ENCODE measurements around the gene CFAP47. TPM values are rescaled to one million over a fixed set of nuclear protein-coding genes. Genes with fewer than 3 reads are reported as not detected.

Gene CFAP47
- total RNA-seq, 1 experiment from 2014 or later: not detected

DNA sequence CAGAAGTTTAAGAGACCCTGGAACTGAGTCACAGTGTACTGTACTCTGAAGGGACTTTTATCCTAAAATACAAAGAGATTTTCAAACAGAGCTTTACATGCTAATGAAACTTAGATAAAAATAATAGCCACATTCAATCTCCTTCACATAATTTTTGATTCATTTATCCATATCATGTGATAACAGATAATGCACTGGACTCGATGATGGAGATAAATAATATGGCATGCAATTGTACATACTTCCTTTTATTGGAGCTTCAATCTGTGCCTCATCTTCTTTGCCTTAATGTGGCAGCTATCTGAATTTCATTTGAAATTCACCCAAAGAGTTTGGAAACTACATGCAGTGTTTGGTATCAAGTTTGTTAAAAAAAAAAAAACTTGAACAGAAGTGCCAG, 390.6 kb downstream of the CFAP47 start:
- Histone ChIP-seq H3K36me3 (ENCODE audit: insufficient read depth, low read length) (no peaks in the 10 kb centered on the region), H4K20me1 (ENCODE audit: insufficient read depth, low read depth, low read length) (no peaks in the 10 kb centered on the region), H3K4me2 (ENCODE audit: low read depth, low read length, poor library complexity, severe bottlenecking) (no peak overlapping the region), H3K4me1 (ENCODE audit: low read length) (no peaks in the 10 kb centered on the region), H3K9ac (ENCODE audit: low read length) (no peak overlapping the region), H3K27me3 (ENCODE audit: low read length) (no peaks in the 10 kb centered on the region), H2AFZ (ENCODE audit: low read length) (no peak overlapping the region), H3K4me3 (ENCODE audit: low read length) (no peak overlapping the region), H3K27ac (ENCODE audit: low read length) (no peak overlapping the region), H3K9me3 (ENCODE audit: low read length) (no peaks in the 10 kb centered on the region), H3K9me2 (replicated peaks; ENCODE audit: insufficient read depth, low read length) (no peaks in the 10 kb centered on the region), H3K79me2 (ENCODE audit: low read length) (no peaks in the 10 kb centered on the region)
- no peak for DNase-seq

DNA sequence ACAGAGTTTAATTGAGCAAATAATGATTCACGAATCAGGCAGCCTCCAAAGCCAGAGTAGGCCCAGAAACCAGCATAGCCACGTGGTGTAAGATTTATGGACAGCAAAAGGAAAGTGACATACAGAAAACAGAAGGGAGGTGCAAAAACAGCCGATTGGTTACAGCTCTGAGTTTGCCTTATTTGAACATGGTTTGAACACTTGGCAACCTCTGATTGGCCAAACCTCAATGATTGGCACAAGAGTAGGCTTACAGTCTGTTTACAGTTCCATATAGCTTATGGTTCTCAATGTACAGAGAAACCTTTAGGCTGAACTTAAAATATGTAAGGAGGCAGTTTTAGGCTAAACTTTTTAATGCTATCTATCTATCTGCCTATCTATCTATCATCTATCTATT, 394.8 kb downstream of the CFAP47 start:
- H3K4me2 ChIP-seq (ENCODE audit: low read depth, low read length, poor library complexity, severe bottlenecking): no peak overlapping the region
- H3K27me3 ChIP-seq (ENCODE audit: low read length): no peaks in the 10 kb centered on the region
- no peaks in the 10 kb centered on the region for H3K36me3 ChIP-seq (ENCODE audit: insufficient read depth, low read length)
- no peaks in the 10 kb centered on the region for H3K4me1 ChIP-seq (ENCODE audit: low read length)
- H3K4me3 ChIP-seq (ENCODE audit: low read length): no peak overlapping the region
- H2AFZ ChIP-seq (ENCODE audit: low read length): no peak overlapping the region
- H3K9ac ChIP-seq (ENCODE audit: low read length): no peak overlapping the region
- no peaks in the 10 kb centered on the region for H3K9me2 ChIP-seq (replicated peaks; ENCODE audit: insufficient read depth, low read length)
- no peaks in the 10 kb centered on the region for H3K79me2 ChIP-seq (ENCODE audit: low read length)
- no peaks in the 10 kb centered on the region for H3K9me3 ChIP-seq (ENCODE audit: low read length)
- H3K27ac ChIP-seq (ENCODE audit: low read length): no peak overlapping the region
- no peak for DNase-seq
- H4K20me1 ChIP-seq (ENCODE audit: insufficient read depth, low read depth, low read length): no peaks in the 10 kb centered on the region

DNA sequence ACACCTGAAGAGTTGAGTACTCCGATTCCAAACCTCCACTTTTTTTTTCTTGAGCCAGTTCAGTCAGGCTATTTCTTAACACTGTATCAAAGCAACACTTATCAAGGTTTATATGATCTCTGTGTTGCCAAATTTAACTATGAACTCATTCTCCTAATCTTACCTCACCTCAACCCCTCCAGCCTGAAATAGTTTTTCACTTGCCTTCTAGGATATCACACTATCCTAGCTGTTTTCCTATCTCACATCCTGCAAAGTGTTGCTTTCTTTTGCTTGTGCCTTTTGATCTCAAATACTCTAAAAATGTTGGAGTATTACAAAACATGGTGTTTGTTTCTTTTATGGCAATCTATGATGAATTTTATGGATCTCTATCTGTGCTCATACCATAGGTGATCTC, 415.0 kb downstream of the CFAP47 start:
- H3K9me2 ChIP-seq (replicated peaks; ENCODE audit: insufficient read depth, low read length): no peaks in the 10 kb centered on the region
- H3K9ac ChIP-seq (ENCODE audit: low read length): no peak overlapping the region
- no peak overlapping the region for H3K27ac ChIP-seq (ENCODE audit: low read length)
- no peaks in the 10 kb centered on the region for H3K27me3 ChIP-seq (ENCODE audit: low read length)
- no peaks in the 10 kb centered on the region for H3K9me3 ChIP-seq (ENCODE audit: low read length)
- H3K36me3 ChIP-seq (ENCODE audit: insufficient read depth, low read length): no peaks in the 10 kb centered on the region
- no peak overlapping the region for H2AFZ ChIP-seq (ENCODE audit: low read length)
- H3K4me2 ChIP-seq (ENCODE audit: low read depth, low read length, poor library complexity, severe bottlenecking): no peak overlapping the region
- no peaks in the 10 kb centered on the region for H3K79me2 ChIP-seq (ENCODE audit: low read length)
- no peak for DNase-seq
- H4K20me1 ChIP-seq (ENCODE audit: insufficient read depth, low read depth, low read length): no peaks in the 10 kb centered on the region
- H3K4me3 ChIP-seq (ENCODE audit: low read length): no peak overlapping the region
- H3K4me1 ChIP-seq (ENCODE audit: low read length): no peaks in the 10 kb centered on the region

DNA sequence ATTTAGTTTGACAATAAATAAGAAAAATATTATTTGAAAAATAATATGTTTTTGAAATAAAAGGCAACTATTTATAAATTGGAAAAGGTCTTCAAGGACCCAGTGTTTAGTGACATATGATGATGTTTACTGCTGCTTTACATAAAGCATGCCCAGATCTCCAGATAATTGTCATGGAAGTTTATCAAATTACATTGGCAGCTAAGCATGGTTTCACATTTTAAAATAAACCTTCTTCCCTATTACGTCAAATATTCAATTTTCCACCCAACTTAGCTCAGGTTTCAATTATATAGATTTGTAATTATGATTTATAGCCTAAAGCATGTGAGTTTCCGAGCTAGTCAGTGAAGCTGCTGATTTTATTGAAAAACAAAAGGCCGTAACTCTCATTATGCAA, 417.2 kb downstream of the CFAP47 start:
- no peak overlapping the region for H3K4me2 ChIP-seq (ENCODE audit: low read depth, low read length, poor library complexity, severe bottlenecking)
- no peaks in the 10 kb centered on the region for H3K79me2 ChIP-seq (ENCODE audit: low read length)
- no peaks in the 10 kb centered on the region for H3K9me2 ChIP-seq (replicated peaks; ENCODE audit: insufficient read depth, low read length)
- H3K36me3 ChIP-seq (ENCODE audit: insufficient read depth, low read length): no peaks in the 10 kb centered on the region
- no peaks in the 10 kb centered on the region for H3K4me1 ChIP-seq (ENCODE audit: low read length)
- H3K9me3 ChIP-seq (ENCODE audit: low read length): no peaks in the 10 kb centered on the region
- H4K20me1 ChIP-seq (ENCODE audit: insufficient read depth, low read depth, low read length): no peaks in the 10 kb centered on the region
- H3K27ac ChIP-seq (ENCODE audit: low read length): no peak overlapping the region
- DNase-seq: no peak
- no peak overlapping the region for H3K9ac ChIP-seq (ENCODE audit: low read length)
- H2AFZ ChIP-seq (ENCODE audit: low read length): no peak overlapping the region
- H3K4me3 ChIP-seq (ENCODE audit: low read length): no peak overlapping the region
- H3K27me3 ChIP-seq (ENCODE audit: low read length): no peaks in the 10 kb centered on the region

DNA sequence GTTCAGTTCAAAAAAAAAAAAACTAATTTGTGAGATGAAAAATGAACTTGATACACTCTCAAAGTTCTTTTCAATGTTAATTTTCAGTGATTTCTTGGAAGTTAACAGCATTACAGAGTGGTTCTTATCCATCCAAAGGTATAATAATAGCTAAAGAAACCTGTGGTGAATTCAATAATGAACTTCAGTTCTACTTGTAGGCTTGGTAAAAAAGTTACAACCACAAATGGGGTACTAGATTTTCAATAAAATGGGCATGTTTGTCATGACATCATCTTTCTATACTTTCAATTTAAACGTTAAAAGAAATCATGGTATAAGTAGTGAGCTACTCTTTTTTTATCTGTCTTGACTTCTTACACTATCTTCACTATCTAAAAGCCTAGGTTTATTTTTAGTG, 424.8 kb downstream of the CFAP47 start:
- H3K4me3 ChIP-seq (ENCODE audit: low read length): no peak overlapping the region
- H3K27ac ChIP-seq (ENCODE audit: low read length): no peak overlapping the region
- H3K9ac ChIP-seq (ENCODE audit: low read length): no peak overlapping the region
- no peak for DNase-seq
- no peak overlapping the region for H3K4me2 ChIP-seq (ENCODE audit: low read depth, low read length, poor library complexity, severe bottlenecking)
- H3K79me2 ChIP-seq (ENCODE audit: low read length): no peaks in the 10 kb centered on the region
- no peaks in the 10 kb centered on the region for H3K36me3 ChIP-seq (ENCODE audit: insufficient read depth, low read length)
- H3K27me3 ChIP-seq (ENCODE audit: low read length): no peaks in the 10 kb centered on the region
- no peaks in the 10 kb centered on the region for H3K9me3 ChIP-seq (ENCODE audit: low read length)
- H4K20me1 ChIP-seq (ENCODE audit: insufficient read depth, low read depth, low read length): no peaks in the 10 kb centered on the region
- H3K9me2 ChIP-seq (replicated peaks; ENCODE audit: insufficient read depth, low read length): no peaks in the 10 kb centered on the region
- no peaks in the 10 kb centered on the region for H3K4me1 ChIP-seq (ENCODE audit: low read length)
- H2AFZ ChIP-seq (ENCODE audit: low read length): no peak overlapping the region

DNA sequence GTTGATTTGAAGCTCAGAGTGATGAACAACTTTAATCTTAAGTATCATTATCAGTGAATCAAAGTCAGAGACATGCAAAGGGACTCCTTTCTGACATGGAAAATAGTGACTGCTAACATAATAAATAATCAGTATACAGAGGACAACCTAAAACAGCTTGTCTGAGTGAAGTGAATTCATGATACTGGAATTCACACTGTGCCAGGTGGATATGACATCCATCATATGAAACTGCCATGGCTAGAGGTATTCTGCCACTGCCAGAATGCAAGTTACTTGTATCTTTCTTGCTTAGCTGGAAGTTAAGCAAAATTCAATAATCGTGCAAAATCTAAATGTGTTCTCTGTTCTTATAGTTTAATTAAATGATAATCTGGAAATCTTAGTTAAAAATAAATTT, 429.0 kb downstream of the CFAP47 start:
- H3K36me3 ChIP-seq (ENCODE audit: insufficient read depth, low read length): no peaks in the 10 kb centered on the region
- no peak overlapping the region for H3K4me2 ChIP-seq (ENCODE audit: low read depth, low read length, poor library complexity, severe bottlenecking)
- no peaks in the 10 kb centered on the region for H3K79me2 ChIP-seq (ENCODE audit: low read length)
- H3K9ac ChIP-seq (ENCODE audit: low read length): no peak overlapping the region
- H4K20me1 ChIP-seq (ENCODE audit: insufficient read depth, low read depth, low read length): no peaks in the 10 kb centered on the region
- DNase-seq: no peak
- H3K9me3 ChIP-seq (ENCODE audit: low read length): peaks cover 3% of the 10 kb centered on the region; the same call in 1 of the 2 replicates
- H3K27me3 ChIP-seq (ENCODE audit: low read length): no peaks in the 10 kb centered on the region
- no peak overlapping the region for H3K27ac ChIP-seq (ENCODE audit: low read length)
- H3K4me3 ChIP-seq (ENCODE audit: low read length): no peak overlapping the region
- no peak overlapping the region for H2AFZ ChIP-seq (ENCODE audit: low read length)
- no peaks in the 10 kb centered on the region for H3K4me1 ChIP-seq (ENCODE audit: low read length)
- H3K9me2 ChIP-seq (replicated peaks; ENCODE audit: insufficient read depth, low read length): no peaks in the 10 kb centered on the region

DNA sequence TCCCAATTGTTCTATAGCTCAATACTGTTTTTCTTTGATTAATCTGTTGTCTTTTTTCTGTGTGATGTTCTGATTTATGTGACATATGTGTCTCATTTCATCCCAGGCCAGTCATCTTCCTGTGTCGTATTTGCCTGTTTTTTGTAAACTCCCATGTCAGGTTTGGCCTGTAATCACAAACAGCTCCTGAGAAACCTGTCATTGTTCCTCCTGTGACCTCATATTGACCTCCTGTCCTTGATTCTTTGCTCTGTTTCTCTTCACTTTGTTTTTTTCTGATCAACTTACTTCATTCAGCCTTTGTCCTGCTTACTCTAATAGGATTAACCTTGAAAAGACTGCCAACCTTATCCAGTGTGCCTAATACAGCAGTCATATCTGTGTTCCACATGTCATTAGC, 438.3 kb downstream of the CFAP47 start:
- H3K4me1 ChIP-seq (ENCODE audit: low read length): no peaks in the 10 kb centered on the region
- no peaks in the 10 kb centered on the region for H3K79me2 ChIP-seq (ENCODE audit: low read length)
- H3K9me3 ChIP-seq (ENCODE audit: low read length): peaks cover 22% of the 10 kb centered on the region
- no peaks in the 10 kb centered on the region for H3K36me3 ChIP-seq (ENCODE audit: insufficient read depth, low read length)
- H3K9ac ChIP-seq (ENCODE audit: low read length): no peak overlapping the region
- H3K27me3 ChIP-seq (ENCODE audit: low read length): no peaks in the 10 kb centered on the region
- no peak for DNase-seq
- H4K20me1 ChIP-seq (ENCODE audit: insufficient read depth, low read depth, low read length): no peaks in the 10 kb centered on the region
- no peak overlapping the region for H3K4me2 ChIP-seq (ENCODE audit: low read depth, low read length, poor library complexity, severe bottlenecking)
- no peak overlapping the region for H2AFZ ChIP-seq (ENCODE audit: low read length)
- H3K9me2 ChIP-seq (replicated peaks; ENCODE audit: insufficient read depth, low read length): no peaks in the 10 kb centered on the region
- H3K27ac ChIP-seq (ENCODE audit: low read length): no peak overlapping the region
- no peak overlapping the region for H3K4me3 ChIP-seq (ENCODE audit: low read length)

- Histone ChIP-seq H3K4me1 (ENCODE audit: low read length) (no peaks in the 10 kb centered on the region), H3K4me2 (ENCODE audit: low read depth, low read length, poor library complexity, severe bottlenecking) (no peak overlapping the region), H3K9me2 (replicated peaks; ENCODE audit: insufficient read depth, low read length) (no peaks in the 10 kb centered on the region), H3K27ac (ENCODE audit: low read length) (no peak overlapping the region), H3K36me3 (ENCODE audit: insufficient read depth, low read length) (no peaks in the 10 kb centered on the region), H4K20me1 (ENCODE audit: insufficient read depth, low read depth, low read length) (no peaks in the 10 kb centered on the region), H2AFZ (ENCODE audit: low read length) (no peak overlapping the region), H3K9ac (ENCODE audit: low read length) (no peak overlapping the region), H3K27me3 (ENCODE audit: low read length) (no peaks in the 10 kb centered on the region), H3K4me3 (ENCODE audit: low read length) (no peak overlapping the region), H3K79me2 (ENCODE audit: low read length) (no peaks in the 10 kb centered on the region), H3K9me3 (ENCODE audit: low read length) (peaks cover 22% of the 10 kb centered on the region)
- no peak for DNase-seq
These were observed 444.7 kb downstream of the CFAP47 start for GRCh38 chrX:36364262-36364661.

DNA sequence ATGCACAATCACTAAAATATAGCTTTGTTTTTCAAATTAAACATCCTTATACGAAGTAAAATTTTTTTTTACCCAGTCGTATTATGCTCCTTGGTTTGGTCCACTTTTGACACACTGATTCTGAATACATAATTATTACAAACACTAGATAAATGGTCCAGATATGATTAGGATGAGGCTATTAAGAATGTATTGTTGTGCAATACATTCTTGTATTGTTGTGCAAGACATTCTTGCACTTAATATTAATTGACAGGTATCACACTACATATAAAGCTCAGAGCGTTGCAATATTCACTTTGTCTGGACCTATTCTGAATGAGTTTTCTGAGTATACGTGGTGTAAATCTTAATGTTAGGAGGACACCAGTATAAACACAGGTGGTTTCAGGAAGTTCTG, 464.0 kb downstream of the CFAP47 start:
- peaks cover 2% of the 10 kb centered on the region; the same call in 1 of the 2 replicates for H3K9me3 ChIP-seq (ENCODE audit: low read length)
- no peak overlapping the region for H3K4me2 ChIP-seq (ENCODE audit: low read depth, low read length, poor library complexity, severe bottlenecking)
- no peak overlapping the region for H3K9ac ChIP-seq (ENCODE audit: low read length)
- no peak for DNase-seq
- H3K9me2 ChIP-seq (replicated peaks; ENCODE audit: insufficient read depth, low read length): no peaks in the 10 kb centered on the region
- no peak overlapping the region for H3K4me3 ChIP-seq (ENCODE audit: low read length)
- H3K4me1 ChIP-seq (ENCODE audit: low read length): no peaks in the 10 kb centered on the region
- H3K79me2 ChIP-seq (ENCODE audit: low read length): no peaks in the 10 kb centered on the region
- no peaks in the 10 kb centered on the region for H4K20me1 ChIP-seq (ENCODE audit: insufficient read depth, low read depth, low read length)
- H3K27ac ChIP-seq (ENCODE audit: low read length): no peak overlapping the region
- no peaks in the 10 kb centered on the region for H3K27me3 ChIP-seq (ENCODE audit: low read length)
- H3K36me3 ChIP-seq (ENCODE audit: insufficient read depth, low read length): no peaks in the 10 kb centered on the region
- no peak overlapping the region for H2AFZ ChIP-seq (ENCODE audit: low read length)
